ENCODE results near the gene LYPD3.
"Not testable (repeated sequence)": the region's sequence is repeated elsewhere in the genome, so short reads cannot be mapped to it uniquely, and the experiment has no call there.

Gene LYPD3

GRCh38 chr19:43439032-43439708 is 26.2 kb downstream of the LYPD3 start:
- no peak for DNase-seq
- intact Hi-C loops (cut with DNase I) = no loop called here

- intact Hi-C loops (cut with DNase I) = no loop called here
- peak in 2 of 10 donors; percentile 57 for DNase-seq
Measured at GRCh38 chr19:43438291-43439031, 26.9 kb downstream of the LYPD3 start.

GRCh38 chr19:43437712-43438111 is 27.7 kb downstream of the LYPD3 start:
- intact Hi-C loops (cut with DNase I) = no loop called here
- peak in 1 of 10 donors; percentile 19 for DNase-seq

- intact Hi-C loops (cut with DNase I); DNase-seq: not testable (repeated sequence)
Measured at GRCh38 chr19:43437284-43437683, 28.1 kb downstream of the LYPD3 start.

- intact Hi-C loops (cut with DNase I) = no loop called here
- no peak for DNase-seq
Measured at GRCh38 chr19:43435775-43436174, 29.6 kb downstream of the LYPD3 start.

GRCh38 chr19:43433689-43434088 is 31.7 kb downstream of the LYPD3 start:
- intact Hi-C loops (cut with DNase I) = no loop called here
- no peak for DNase-seq

- no peak for DNase-seq
- intact Hi-C loops (cut with DNase I) = no loop called here
Measured at GRCh38 chr19:43433358-43433673, 32.1 kb downstream of the LYPD3 start.

GRCh38 chr19:43430976-43431375 is 34.4 kb downstream of the LYPD3 start:
- intact Hi-C loops (cut with DNase I) = no loop called here
- peak in 1 of 10 donors; percentile 47 for DNase-seq

GRCh38 chr19:43430142-43430710 is 35.2 kb downstream of the LYPD3 start:
- intact Hi-C loops (cut with DNase I) = no loop called here
- DNase-seq = peak in 1 of 10 donors; percentile 17

GRCh38 chr19:43429395-43429794 is 36.0 kb downstream of the LYPD3 start:
- peak in 1 of 10 donors; percentile 31 for DNase-seq
- intact Hi-C loops (cut with DNase I) = no loop called here

- DNase-seq = peak in 1 of 10 donors; percentile 14
- intact Hi-C loops (cut with DNase I) = no loop called here
Measured at GRCh38 chr19:43425567-43426392, 39.6 kb downstream of the LYPD3 start.

- intact Hi-C loops (cut with DNase I) = no loop called here
- DNase-seq = no peak
Measured at GRCh38 chr19:43423779-43424178, 41.6 kb downstream of the LYPD3 start.

- intact Hi-C loops (cut with DNase I) = no loop called here
- no peak for DNase-seq
Measured at GRCh38 chr19:43422689-43423066, 42.7 kb downstream of the LYPD3 start.

GRCh38 chr19:43422000-43422688 is 43.3 kb downstream of the LYPD3 start:
- no peak for DNase-seq
- intact Hi-C loops (cut with DNase I) = no loop called here

GRCh38 chr19:43420954-43421353 is 44.5 kb downstream of the LYPD3 start:
- DNase-seq = no peak
- intact Hi-C loops (cut with DNase I) = no loop called here

GRCh38 chr19:43416951-43417623 is 48.3 kb downstream of the LYPD3 start:
- no peak for DNase-seq
- intact Hi-C loops (cut with DNase I) = no loop called here

- intact Hi-C loops (cut with DNase I) = no loop called here
- DNase-seq = no peak
Measured at GRCh38 chr19:43414554-43414953, 50.9 kb downstream of the LYPD3 start, which contains the start of gene TEX101. Gene TEX101 (plus strand): TSS chr19:43414890. CDS start chr19:43415920, 1,030 bp downstream.

GRCh38 chr19:43412441-43412840 is 53.0 kb downstream of the LYPD3 start:
- no peak for DNase-seq
- intact Hi-C loops (cut with DNase I) = no loop called here
